Brain pericyte (primary cell): ENCODE results near the gene ASB7.
"Not testable (repeated sequence)": the region's sequence is repeated elsewhere in the genome, so short reads cannot be mapped to it uniquely, and the experiment has no call there.

Experiments used
- DNase-seq: peaks from one replicate; pipeline ENCODE4 v3.0.0-alpha.2; 2012; ENCODE audit warnings: low read depth, low spot score

Gene ASB7

GRCh38 chr15:100648951-100649350 lies 46.6 kb downstream of the ASB7 start:
- no peak for DNase-seq

GRCh38 chr15:100650685-100651084 lies 48.3 kb downstream of the ASB7 start:
- DNase-seq, result no peak

- no peak for DNase-seq
Observed at GRCh38 chr15:100651253-100651652, 48.9 kb downstream of the ASB7 start.

GRCh38 chr15:100652116-100652515 lies 49.7 kb downstream of the ASB7 start:
- no peak for DNase-seq

GRCh38 chr15:100653608-100654007 lies 51.2 kb downstream of the ASB7 start:
- no peak for DNase-seq

GRCh38 chr15:100658895-100659294 lies 56.5 kb downstream of the ASB7 start:
- no peak for DNase-seq

- DNase-seq, result no peak
Observed at GRCh38 chr15:100661156-100661555, 58.8 kb downstream of the ASB7 start.

GRCh38 chr15:100663086-100663914 lies 60.9 kb downstream of the ASB7 start:
- no peak for DNase-seq

- no peak for DNase-seq
Observed at GRCh38 chr15:100663915-100664281, 61.5 kb downstream of the ASB7 start.

- no peak for DNase-seq
Observed at GRCh38 chr15:100665570-100665969, 63.2 kb downstream of the ASB7 start.

- DNase-seq, result no peak
Observed at GRCh38 chr15:100667405-100668347, 65.3 kb downstream of the ASB7 start.

GRCh38 chr15:100668348-100668745 lies 66.0 kb downstream of the ASB7 start:
- no peak for DNase-seq

GRCh38 chr15:100669260-100669659 lies 66.9 kb downstream of the ASB7 start:
- no peak for DNase-seq

- DNase-seq, result no peak
Observed at GRCh38 chr15:100670505-100671021, 68.2 kb downstream of the ASB7 start.

GRCh38 chr15:100671124-100671680 lies 68.8 kb downstream of the ASB7 start:
- DNase-seq, result no peak

GRCh38 chr15:100671858-100672543 lies 69.6 kb downstream of the ASB7 start:
- no peak for DNase-seq

- DNase-seq, result no peak
Observed at GRCh38 chr15:100672959-100673358, 70.6 kb downstream of the ASB7 start.

- not testable (repeated sequence) for DNase-seq
Observed at GRCh38 chr15:100679151-100679550, 76.8 kb downstream of the ASB7 start.

GRCh38 chr15:100680726-100681125 lies 78.3 kb downstream of the ASB7 start:
- DNase-seq, result no peak

GRCh38 chr15:100681335-100681746 lies 79.0 kb downstream of the ASB7 start:
- no peak for DNase-seq

GRCh38 chr15:100682468-100682867 lies 80.1 kb downstream of the ASB7 start:
- DNase-seq, result no peak
